ENCODE results near the gene CACNG3.
"Not testable (repeated sequence)": the region's sequence is repeated elsewhere in the genome, so short reads cannot be mapped to it uniquely, and the experiment has no call there.

CACNG3 gene

DNA sequence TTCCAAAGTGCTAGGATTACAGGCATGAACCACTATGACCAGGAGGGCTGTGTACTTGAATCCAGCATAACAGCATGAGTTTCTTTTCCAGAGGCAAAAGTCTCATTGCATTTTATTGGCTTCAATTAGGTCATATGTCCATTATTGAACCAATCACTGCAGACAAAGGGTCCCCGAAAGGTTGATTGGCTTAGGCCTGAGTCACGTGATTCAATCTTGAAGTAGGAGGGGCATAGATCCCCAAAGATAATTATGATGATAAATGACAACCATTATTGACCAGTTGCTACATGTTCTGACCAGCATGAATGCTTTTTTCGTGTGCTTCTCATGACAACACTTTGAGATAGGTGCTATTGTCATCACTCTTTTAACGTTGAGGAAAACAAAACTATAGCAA, 25.3 kb downstream of the CACNG3 start:
- no peak for DNase-seq

DNA sequence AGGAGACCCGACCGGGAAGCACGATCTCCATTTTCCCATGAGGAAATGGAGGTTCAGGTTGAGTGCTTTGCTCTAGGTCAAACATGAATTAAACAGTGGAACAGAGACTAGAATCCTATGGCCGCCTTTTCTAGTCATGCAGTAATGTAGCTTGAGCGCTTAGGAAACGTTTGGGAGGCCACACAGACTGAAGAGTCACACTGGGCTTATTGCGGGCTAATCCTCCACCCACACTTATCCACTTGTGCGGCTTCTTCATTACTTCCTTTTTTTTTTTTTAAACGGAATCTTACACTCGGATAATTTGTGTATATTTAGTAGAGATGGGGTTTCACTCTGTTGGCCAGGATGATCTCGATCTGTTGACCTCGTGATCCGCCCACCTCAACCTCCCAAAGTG, 26.0 kb downstream of the CACNG3 start:
- DNase-seq = no peak

DNA sequence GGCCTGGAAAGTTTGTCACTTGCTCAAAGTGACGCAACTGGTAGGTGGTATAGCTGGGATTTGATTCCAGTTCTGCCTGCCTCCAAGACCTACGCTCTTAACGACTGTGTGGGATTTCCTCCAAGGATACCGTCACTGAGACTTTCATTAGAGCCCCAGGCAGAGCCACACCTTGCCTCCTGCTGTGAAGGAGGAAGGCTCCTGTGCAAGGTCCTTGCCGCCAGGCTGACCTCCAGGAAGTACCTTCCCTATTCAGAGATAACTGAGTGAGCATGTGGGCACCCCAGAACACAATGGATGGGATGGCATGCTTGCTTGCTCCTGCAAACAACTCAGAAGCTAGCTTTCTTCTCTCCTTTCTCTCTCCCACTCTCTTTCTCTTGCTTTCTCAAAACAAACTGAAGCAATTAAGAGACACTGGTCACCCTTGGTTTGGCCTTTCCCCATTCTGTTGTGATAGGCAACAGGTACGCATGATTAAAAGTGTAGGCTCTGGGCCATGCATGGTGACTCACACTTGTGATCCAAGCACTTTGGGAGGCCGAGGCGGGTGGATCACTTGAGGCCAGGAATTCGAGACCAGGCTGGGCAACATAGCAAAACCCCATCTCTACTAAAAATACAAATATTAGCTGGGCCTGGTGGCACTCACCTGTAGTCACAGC, 30.7 kb downstream of the CACNG3 start:
- DNase-seq = no peak

DNA sequence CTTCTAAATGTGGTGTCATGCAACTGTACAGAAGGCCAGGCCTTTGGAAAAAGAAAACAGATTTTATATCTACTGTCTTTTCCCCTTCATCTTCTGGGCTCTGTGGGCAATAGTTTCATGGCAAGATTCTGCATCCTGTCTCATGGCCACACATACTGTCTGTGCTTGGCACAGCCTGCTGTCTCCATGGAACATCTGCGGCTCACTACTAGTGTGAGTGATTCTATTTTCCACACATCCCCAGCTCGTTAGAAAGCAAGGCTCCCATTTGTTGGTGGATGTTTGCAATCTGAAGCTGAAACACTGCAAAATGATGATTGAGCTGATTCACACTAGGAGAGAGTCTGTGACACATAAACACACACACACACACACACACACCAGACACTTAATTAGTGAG, 32.4 kb downstream of the CACNG3 start:
- no peak for DNase-seq

DNA sequence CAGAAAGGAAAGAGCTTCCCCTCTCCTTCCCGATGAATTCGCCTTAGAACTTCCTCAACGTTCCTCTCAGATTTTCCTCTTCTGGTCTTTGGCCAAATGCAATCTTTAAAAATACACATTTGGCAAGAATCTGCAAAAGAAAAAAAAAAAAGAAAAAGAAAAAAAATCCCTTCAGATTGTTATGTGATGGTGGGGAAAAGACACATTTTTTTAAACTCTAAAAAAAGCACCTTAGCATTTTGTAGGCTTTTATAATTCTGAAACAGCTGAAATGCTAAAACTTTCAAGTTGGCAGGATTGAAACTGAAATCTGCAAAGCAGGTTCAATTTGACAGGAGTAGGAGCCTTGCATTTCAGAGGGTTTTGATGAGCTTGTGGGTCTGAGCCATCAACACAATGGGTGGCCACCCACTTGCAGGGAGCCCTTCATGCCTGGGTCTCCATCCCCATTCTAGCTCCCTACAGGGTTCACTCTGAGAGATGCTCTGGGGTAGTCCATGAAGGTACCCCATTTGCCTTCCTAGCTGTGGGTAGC, 33.1 kb downstream of the CACNG3 start:
- no peak for DNase-seq

DNA sequence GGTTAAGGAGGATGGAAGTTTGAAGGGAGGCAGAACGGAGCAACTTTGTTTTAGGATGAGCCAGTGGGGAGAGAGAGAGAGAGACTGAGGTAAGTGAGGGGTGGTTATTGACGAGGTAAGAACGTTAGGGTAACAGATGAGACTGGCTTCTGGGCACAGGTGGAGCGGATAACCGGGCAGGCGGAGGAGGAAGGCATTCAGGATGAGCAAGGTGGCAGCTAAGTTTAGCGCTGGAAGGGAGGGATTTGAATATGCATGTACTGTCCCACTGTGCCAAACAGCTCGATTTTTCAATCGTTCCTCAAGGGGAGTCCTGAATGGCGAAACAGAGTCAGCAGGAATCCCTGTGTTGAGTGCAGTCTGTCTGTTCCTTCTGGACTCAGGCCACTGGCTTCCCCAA, 35.8 kb downstream of the CACNG3 start:
- DNase-seq = no peak

DNA sequence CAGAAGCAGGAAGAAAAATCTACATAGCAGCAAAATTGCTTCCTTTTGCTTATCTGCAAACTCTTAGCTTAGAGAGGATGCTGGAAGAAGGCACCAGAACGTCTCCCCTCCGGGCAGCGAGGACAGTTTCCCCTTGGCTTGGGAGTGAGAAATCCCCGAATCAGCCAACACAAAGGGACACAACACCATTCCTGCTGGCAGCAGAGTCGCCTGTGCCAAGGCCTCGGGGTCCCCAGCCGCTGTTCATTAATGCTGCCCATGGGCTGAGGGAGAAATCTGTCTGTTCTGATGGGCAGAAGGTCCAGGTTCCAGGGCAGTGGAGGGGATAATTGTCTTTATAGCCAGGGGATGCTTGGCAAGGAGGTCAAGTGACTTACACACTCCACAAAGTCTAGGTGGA, 38.0 kb downstream of the CACNG3 start:
- DNase-seq = no peak

DNA sequence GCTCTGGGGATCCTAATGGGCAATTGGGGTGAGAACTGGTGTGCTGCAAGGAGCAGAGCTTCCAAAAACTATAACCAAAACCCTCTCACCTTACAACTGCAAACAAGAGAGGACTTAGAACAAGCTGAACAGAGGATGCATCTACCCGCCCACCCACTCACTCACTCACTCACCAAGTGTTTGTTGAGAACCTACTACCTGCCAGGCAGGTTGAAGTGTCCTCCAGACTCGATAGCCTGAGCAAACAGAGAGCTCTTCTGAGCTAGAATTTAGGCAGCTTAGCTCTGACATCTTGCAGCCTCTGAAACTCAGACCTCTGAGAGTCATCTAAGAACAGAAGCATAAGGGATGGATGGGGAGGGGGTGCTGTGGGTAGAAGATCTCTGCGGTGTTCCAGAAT, 41.2 kb downstream of the CACNG3 start:
- no peak for DNase-seq

DNA sequence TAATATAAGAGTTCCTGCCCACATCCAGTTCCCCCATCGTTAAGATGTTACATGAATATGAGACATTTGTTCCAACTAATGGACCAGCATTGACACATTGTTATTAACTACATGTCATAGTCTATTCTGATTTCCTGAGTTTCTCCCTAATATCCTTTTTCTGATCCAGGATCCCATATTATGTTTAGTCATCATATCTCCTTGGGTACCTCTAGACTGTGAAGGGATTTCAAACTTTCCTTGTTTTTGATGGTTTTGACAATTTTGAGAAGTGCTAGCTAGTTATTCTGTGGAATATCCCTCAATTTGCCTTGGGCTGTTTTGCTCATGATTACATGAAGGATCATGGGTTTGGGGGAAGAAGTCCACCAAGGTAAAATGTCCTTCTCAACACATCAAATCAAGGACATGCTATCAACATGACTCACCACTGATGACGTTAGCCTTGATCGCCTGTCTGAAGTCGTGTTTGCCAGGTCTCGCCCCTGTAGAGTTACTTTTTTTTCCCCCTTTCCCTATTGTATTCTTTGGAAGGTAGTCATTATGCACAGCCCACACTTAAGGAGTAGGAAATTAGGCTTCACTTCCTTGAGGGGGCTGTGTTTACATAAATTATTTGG, 42.5 kb downstream of the CACNG3 start:
- no peak for DNase-seq

DNA sequence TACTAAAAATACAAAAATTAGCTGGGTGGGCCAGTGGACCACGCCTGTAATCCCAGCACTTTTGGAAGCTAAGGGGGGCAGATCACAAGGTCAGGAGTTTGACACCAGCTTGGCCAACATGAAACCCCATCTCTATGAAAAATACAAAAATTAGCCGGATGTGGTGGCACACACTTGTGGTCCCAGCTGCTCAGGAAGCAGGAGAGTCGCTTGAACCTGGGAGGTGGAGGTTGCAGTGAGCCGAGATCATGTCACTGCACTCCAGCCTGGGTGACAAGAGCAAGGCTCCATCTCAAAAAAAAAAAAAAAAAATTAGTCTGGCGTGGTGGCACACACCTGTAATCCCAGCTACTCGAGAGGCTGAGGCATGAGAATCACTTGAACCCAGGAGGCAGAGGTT, 44.6 kb downstream of the CACNG3 start:
- not testable (repeated sequence) for DNase-seq

DNA sequence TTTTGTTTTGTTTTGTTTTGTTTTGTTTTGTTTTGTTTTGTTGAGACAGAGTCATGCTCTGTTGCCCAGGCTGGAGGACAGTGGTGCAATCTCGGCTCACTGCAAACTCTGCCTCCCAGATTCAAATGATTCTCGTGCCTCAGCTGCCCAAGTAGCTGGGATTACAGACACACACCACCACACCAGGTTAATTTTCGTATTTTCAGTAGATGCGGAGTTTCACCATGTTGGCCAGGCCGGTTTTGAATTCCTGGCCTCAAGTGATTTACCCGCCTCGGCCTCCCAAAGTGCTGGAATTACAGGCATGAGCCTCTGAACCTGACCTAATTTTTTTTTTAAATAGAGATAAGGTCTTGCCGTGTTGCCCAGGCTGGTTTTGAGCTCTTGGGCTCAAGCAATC, 46.5 kb downstream of the CACNG3 start:
- DNase-seq = no peak

DNA sequence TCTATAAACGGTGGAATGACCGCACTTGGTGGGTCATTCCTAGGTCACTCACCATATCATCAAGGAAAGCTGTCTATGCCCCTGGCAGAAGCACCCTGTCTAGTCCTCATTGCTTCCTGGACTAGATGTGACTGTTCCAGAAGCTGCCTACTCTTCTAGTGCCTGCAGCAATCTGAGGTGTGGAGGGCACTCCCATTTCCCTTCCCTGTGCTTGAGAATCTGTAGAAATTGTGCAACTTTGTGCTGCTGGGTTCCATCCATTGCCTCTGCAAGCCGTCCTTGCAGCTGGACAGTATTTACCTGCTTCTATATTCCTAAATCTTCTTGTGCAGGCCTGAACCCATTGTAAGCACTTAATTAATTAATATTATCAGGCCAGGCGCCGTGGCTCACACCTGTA, 52.1 kb downstream of the CACNG3 start:
- no peak for DNase-seq

DNA sequence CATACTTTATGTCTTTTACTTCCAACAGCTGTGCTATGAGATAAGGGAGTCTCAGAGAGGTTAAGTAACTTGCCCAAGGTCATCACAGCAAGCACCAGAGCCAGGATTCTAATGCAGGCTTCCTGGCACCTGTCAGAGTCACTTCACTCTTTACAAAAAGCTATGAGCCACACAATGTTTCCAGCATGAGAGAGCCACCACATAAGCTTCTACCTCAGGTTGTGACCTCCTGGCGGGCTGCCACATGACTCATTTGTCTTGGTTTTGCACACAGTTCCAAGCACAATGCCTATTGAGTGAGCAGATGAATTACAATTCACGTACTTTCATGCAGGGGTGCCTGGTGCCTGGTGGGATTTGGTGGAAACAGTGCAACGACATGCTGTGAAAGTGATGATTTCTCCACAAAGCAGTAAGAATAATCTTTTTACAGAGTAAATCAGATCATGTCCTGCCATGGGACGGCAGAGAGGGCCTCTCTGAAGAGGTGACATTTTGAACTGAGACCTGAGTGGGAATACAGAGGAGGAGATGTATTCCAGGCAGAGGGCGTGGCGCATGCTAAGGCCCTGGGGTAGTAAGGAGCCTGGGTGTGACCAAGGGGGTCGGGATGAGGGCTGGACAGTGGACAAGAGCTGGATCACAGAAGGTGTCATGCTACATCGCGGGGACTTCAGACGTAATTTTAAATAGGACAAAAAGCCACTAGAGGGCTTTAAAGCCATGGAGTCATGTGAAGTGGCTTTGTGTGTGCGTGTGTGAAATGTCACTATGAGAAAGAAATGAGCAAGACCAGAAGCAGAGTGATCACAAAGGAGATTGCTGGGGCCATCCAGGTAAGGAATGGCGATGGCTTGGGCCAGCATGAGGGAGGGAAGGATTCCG, 53.4 kb downstream of the CACNG3 start:
- peak; percentile 2 for DNase-seq

DNA sequence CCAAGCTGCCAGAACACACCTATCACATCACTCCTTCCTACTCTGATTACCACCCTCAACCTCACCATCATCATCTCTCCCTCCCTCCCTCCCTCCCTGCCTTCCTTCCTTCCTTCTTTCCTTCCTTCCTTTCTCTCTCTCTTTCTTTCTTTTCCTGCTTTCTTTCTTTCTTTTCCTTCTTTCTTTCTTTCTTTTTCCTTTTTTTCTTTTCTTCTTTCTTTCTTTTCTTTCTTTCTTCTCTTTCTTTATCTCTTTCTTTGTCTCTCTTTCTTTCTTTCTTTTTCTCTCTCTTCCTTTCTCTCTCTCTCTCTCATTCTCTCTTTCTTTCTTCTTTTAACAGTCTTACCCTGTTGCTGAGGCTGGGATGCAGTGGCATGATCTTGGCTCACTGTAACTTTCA, 59.2 kb downstream of the CACNG3 start:
- DNase-seq = no peak

DNA sequence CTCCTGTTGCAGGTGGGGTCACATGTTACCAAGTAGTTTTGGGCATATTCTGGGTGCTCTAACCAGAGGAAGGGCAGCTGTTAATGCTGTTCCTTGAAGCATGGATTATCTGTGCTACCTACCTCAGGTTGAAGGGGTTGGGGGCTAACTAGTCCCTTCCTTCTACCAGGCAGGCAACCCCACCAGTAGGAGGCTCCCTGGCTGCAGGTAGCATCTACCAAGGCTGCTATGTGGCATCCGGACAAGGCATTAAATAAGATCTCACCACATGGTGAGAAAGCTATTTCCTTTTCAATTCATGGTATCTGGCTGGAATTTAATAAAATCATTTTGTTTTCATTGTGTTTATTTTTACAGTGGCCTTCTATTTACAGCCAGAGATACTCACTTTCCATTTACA, 62.5 kb downstream of the CACNG3 start:
- no peak for DNase-seq

DNA sequence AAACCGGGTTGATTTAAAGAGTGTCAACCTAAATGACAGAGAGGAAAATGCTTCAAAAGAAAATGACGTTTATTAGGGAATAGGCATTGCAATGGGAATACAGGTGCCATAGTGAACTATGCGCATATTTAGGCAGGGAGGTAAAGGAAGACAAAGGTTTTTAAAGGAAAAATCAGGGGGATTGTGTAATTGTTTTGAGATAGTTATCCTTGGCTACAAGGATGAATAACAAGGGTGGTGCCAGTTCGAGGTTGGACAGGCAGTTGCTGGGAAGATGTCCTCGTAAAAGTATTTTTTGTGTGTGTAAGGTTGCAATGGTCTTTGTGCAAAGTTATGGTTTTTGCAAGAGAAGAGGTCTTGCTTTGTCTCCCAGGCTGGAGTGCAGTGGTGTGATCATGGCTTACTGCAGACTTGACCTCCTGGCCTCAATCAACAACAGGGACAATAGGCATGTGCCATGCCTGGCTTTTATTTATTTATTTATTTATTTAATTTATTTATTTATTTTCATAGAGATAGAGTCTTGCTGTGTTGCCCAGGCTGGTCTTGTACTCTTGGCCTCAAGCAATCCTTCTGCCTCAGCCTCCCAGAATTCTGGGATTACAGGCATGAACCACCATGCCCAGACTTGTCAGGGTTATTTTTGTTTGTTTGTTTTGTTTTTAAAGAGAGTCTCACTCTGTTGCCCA, 63.1 kb downstream of the CACNG3 start:
- no peak for DNase-seq

DNA sequence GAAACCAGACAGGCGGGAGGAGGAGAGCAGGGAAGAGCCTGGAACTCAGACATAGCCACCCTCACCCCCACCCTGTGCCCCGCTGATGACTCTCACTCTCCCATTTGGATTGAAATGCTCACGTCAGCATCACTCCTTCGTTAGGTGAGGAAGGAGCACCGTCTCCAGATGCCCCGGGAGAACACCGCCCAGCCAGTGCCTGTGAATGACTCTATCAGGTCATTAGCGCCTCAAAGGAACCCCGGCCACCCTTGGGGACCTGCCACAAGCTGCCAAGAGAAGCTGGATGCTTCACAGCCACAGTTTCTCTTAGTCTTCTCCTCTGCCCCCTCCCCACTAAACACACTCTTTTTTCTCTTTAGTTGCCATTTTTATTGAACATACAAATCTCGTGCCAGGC, 66.0 kb downstream of the CACNG3 start:
- no peak for DNase-seq

DNA sequence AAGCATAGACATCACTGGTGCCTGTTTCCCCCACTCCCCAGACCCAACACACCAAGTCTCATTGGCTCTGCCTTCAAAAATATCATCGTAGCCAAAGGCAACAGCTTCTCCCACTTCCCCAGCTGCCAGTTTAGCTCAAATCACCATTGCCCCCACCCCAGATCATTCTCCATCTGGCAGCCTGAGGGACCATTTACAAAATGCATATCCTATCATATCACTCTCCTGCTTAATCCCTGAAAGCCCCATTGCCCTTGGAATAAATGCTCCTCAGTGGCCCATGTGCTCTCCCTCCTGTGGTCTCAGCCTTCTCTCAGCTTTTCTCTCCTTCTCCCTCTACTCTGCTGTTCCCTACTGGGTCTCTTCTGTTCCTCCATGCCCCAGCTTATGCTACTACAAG, 68.3 kb downstream of the CACNG3 start:
- DNase-seq = no peak

DNA sequence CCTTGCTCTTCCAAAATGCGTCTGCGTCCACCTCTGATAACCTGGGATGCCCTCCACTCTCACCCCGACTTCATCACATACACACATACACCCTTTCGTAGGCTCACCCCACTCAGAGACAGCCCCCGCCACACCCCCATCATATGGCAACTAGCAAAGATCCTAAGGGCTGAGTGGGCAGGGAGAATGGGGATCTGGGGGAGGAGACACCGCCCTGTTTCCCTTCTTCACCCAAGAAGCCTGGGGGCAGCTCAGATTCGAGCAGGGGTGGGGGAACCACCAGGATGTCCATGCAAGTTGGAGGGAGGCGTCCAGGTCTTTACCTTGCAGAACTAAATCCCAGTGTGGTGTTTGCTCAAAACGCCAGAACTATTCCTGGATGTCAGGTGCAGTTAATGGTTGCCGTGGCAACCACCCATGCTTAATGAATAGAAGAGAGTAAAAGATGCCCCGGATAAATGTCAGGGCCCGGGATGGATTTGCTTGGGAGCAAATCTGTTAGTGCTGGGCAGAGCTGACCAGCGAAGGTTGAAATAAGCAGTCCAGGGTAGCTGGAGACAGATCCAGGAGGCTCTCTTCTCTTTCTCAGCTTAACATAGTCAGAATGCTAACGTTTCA, 72.8 kb downstream of the CACNG3 start:
- no peak for DNase-seq

DNA sequence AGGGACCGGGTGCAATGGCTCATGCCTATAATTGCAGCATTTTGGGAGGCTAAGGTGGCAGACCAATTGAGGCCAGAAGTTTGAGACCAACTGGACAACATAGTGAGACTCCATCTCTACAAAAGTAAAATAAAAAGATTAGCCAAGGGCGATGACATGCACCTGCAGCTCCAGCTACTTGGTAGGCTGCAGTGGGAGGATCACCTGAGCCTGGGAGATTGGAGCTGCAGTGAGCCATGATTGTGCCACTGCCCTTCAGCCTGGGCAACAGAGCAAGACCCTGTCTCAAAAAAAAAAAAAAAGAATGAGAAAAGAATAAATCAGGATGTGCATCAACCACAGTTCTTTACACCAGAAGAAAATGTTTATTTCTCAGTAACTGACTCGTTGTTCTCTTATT, 76.0 kb downstream of the CACNG3 start:
- no peak for DNase-seq

DNA sequence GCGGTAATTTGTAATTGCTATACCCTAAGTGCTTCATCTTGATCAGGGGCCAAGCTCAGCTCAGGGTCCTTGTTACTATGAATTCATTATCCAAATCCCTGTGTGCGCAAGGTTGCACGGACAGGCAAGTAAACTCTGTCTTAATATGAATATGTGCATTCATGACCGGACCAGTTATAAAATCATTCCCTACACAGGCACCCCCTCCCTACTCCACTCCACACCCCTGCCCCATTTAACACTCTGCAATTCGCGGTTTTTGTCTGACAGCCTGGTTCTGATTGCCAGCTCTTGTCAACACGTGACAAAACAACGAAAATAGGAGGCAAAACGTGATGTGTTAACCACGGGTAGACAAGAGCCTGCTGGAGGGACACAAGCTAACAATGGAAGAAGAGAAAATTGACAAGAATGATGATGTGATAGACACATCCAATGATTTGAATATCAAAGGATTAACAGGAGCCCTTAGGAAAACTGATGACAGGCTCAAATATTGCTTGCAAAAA, 76.5 kb downstream of the CACNG3 start:
- DNase-seq = no peak

DNA sequence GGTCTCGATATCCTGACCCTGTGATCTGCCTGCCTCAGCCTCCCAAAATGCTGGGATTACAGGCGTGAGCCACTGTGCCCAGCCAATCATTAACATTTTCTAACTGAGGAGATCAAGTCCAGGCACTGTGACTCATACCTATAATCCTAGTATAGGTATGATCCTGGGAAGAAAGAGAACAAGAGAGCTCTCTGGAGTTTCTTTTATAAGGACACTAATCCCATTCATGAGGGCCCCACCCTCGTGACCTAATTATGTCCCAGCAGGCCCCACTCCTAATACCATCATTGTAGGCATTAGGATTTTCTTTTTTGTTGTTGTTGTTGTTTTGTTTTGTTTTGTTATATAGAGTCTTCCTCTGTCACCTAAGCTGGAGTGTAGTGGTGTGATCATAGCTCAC, 80.4 kb downstream of the CACNG3 start:
- DNase-seq = no peak

DNA sequence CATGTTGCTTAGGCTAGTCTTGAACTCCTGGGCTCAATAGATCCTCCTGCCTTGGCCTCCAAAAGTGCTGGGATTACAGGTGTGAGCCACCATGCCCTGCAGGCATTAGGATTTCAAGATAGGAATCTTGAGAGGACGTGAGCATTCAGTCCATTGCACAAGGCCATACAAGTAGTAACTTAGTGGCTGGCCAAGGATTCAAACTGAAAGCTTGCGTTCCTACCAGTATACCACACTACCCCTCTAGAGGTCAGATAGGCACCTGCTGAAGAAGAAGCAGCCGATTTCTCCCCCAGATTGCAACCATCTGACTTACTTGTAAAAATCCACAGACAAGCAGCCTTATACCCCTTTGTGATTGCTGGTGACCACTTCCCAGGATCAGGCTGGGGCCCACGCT, 80.9 kb downstream of the CACNG3 start:
- no peak for DNase-seq
